Lower leg skin (tissue), 3 donors: ENCODE data around the gene MDM4.

Source experiments
- POLR2A ChIP-seq, 2 donors: fragments of 450-650 bp; IDR thresholded peaks; one replicate each; pipeline ENCODE4 v1.6.1; 2016 to 2017; ENCODE audit warnings: antibody characterized with exemption in 2 of 2, mild to moderate bottlenecking in 1 of 2, moderate library complexity in 1 of 2
- TF ChIP-seq, protein P1 (sequence below), 3 donors: fragments of 450-650 bp; IDR thresholded peaks; one replicate each; pipeline ENCODE4 v1.5.1; 2016; ENCODE audit warnings: antibody characterized with exemption in 3 of 3, mild to moderate bottlenecking in 3 of 3, moderate library complexity in 2 of 3

DNA sequence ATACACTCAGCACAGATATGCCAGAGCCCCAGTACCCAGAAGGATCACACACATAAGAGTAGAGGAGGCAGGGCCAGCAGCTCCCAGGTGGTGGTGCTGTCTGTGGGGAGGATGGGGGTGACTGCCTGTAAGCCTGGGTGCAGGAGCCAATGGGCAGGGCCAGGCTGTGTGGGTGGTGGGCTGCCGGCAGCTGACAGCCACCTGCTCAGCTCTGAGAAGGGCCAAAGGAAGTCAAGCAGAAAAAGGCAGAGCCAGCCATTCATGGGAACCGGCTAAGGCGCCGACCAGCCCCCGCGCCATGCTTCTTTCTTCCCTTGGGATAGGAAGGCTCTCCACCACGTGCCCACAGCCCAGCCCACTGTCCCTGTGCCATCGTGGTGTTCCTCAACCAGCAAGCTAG, 35.7 kb upstream of the MDM4 start:
- TF ChIP-seq POLR2A (IDR thresholded peaks at IDR 0.05): no peak
- TF ChIP-seq, protein P1, sequence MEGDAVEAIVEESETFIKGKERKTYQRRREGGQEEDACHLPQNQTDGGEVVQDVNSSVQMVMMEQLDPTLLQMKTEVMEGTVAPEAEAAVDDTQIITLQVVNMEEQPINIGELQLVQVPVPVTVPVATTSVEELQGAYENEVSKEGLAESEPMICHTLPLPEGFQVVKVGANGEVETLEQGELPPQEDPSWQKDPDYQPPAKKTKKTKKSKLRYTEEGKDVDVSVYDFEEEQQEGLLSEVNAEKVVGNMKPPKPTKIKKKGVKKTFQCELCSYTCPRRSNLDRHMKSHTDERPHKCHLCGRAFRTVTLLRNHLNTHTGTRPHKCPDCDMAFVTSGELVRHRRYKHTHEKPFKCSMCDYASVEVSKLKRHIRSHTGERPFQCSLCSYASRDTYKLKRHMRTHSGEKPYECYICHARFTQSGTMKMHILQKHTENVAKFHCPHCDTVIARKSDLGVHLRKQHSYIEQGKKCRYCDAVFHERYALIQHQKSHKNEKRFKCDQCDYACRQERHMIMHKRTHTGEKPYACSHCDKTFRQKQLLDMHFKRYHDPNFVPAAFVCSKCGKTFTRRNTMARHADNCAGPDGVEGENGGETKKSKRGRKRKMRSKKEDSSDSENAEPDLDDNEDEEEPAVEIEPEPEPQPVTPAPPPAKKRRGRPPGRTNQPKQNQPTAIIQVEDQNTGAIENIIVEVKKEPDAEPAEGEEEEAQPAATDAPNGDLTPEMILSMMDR (IDR thresholded peaks at IDR 0.05): no peak
